Activated B cell treated with CpG ODN at 0.5 μM for 24 hours (primary cell): ENCODE results near the gene DLG2. TPM values are rescaled to one million over a fixed set of nuclear protein-coding genes. Genes with fewer than 3 reads are reported as not detected.

ENCODE experiments used
- ATAC-seq: fragments of 200-7000 bp; cut with Tn5 transposase; one replicate; pipeline ENCODE4 v1.10.0; 2021; ENCODE audit warnings: low read depth, mild to moderate bottlenecking, moderate library complexity
- CTCF ChIA-PET: fragments of 350-600 bp; sonication (Branson Sonifier 250); formaldehyde crosslinking; loops from one replicate; lab custom pipeline; 2021; ENCODE audit warnings: antibody characterized with exemption; lab: Charles Lee
- POLR2A ChIA-PET: fragments of 350-600 bp; sonication (Branson Sonifier 250); formaldehyde crosslinking; loops from one replicate; lab custom pipeline; 2021; ENCODE audit warnings: antibody characterized with exemption; lab: Charles Lee
- DNase-seq: peaks from one replicate; pipeline ENCODE4 v3.0.0; 2022
- H3K27ac Mint-ChIP-seq: one replicate; pipeline ENCODE4 v1.8.0; 2020; ENCODE audit warnings: mixed read lengths
- H3K27me3 Mint-ChIP-seq: one replicate; pipeline ENCODE4 v1.8.0; 2021; ENCODE audit warnings: mixed read lengths
- H3K36me3 Mint-ChIP-seq: one replicate; pipeline ENCODE4 v1.8.0; 2021; ENCODE audit warnings: low read depth, mixed read lengths
- H3K4me1 Mint-ChIP-seq: one replicate; pipeline ENCODE4 v1.8.0; 2021; ENCODE audit warnings: mixed read lengths
- H3K4me3 Mint-ChIP-seq: one replicate; pipeline ENCODE4 v1.8.0; 2020; ENCODE audit warnings: mild to moderate bottlenecking, mixed read lengths
- H3K9me3 Mint-ChIP-seq: one replicate; pipeline ENCODE4 v1.8.0; 2020; ENCODE audit warnings: mixed read lengths
- intact Hi-C: fragments of 100-400 bp; cut with micrococcal nuclease; formaldehyde crosslinking; loops from one replicate; pipeline ENCODE4 v1.15.1; 2024
- total RNA-seq: library from RNA; stranded (reverse); gene quantifications from 2 replicates; pipeline ENCODE4 v1.2.3, GENCODE V29; 2022
- TF ChIP-seq, protein P1 (sequence below): fragments of 200-600 bp; IDR thresholded peaks from one replicate; pipeline ENCODE4 v1.8.0; 2022; ENCODE audit warnings: antibody characterized with exemption, mild to moderate bottlenecking

The DLG2 gene
- total RNA-seq, 1 donor from 2014 or later: 2.7 TPM

DNA sequence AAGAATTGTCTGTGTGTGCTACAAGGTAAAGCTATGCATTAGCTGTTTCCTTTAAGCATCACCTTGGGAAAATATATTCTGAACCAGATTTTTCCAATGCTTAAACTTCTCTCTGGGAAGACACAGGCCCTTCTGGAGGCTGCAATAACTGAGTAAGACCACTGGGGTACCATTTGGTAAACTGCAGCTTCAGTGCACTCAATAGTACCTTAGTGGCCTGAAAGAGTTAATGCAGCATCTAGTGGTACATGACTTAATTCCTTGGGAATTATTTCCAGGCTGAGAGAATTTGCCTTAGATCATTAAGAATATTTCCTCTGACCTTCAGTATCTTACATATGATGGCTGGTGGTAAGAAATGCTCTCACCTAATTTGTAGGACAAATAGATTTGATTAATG lies 727.4 kb downstream of the DLG2 start:
- intact Hi-C loops: no loop called here
- ChIA-PET POLR2A (no interaction called here), CTCF (no interaction called here)
- Mint-ChIP-seq H3K4me3 (no peak overlapping the region), H3K27ac (no peak overlapping the region), H3K4me1 (no peaks in the 10 kb centered on the region), H3K27me3 (no peaks in the 10 kb centered on the region), H3K36me3 (no peaks in the 10 kb centered on the region), H3K9me3 (no peaks in the 10 kb centered on the region)
- TF ChIP-seq, protein P1, sequence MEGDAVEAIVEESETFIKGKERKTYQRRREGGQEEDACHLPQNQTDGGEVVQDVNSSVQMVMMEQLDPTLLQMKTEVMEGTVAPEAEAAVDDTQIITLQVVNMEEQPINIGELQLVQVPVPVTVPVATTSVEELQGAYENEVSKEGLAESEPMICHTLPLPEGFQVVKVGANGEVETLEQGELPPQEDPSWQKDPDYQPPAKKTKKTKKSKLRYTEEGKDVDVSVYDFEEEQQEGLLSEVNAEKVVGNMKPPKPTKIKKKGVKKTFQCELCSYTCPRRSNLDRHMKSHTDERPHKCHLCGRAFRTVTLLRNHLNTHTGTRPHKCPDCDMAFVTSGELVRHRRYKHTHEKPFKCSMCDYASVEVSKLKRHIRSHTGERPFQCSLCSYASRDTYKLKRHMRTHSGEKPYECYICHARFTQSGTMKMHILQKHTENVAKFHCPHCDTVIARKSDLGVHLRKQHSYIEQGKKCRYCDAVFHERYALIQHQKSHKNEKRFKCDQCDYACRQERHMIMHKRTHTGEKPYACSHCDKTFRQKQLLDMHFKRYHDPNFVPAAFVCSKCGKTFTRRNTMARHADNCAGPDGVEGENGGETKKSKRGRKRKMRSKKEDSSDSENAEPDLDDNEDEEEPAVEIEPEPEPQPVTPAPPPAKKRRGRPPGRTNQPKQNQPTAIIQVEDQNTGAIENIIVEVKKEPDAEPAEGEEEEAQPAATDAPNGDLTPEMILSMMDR: no peak
- no peak for DNase-seq
- ATAC-seq: no peak

DNA sequence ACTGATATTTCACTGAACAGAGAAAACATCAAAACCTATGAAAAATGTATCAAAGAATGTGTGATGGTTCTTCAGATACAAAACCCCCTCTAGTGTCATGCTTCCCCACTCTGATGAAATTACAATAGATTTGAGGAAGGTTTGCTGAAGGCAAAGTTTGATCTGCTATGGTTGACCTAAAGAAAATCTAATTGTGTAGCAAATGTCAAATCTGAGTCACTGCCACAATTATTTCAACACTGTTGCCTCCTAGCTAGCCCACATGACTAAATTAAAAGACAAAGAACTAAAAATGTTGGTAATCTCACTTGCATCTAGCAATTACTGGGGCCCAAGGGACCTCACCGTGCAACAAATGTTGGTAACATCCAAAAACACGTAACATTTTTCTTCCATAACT lies 728.0 kb downstream of the DLG2 start:
- TF ChIP-seq, protein P1: no peak
- POLR2A ChIA-PET: no interaction called here
- no peak for DNase-seq
- Mint-ChIP-seq H3K36me3 (no peaks in the 10 kb centered on the region), H3K4me3 (no peak overlapping the region), H3K4me1 (no peaks in the 10 kb centered on the region), H3K27ac (no peak overlapping the region), H3K27me3 (no peaks in the 10 kb centered on the region), H3K9me3 (no peaks in the 10 kb centered on the region)
- no peak for ATAC-seq
- CTCF ChIA-PET: no interaction called here
- intact Hi-C loops: no loop called here

DNA sequence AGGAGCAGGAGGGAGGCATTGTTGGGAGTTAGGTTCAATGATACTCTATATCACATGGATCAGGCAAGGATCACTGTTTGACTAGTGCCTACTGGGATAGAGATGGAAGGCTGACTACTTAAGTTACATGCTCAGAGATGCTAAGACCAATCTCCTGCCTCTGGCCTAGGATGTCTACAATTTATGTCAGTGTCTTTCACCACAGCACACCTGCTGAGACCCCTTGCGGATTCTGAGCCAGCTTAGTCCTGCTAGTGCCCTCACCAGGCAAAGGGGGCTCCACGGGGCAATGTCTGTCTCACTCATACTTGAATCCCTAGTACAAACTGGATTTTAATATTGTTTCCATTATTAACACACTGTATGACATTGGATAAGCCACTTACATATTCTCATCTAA lies 732.5 kb downstream of the DLG2 start:
- DNase-seq (no peak), ATAC-seq (no peak)
- H3K4me3 Mint-ChIP-seq: no peak overlapping the region
- H3K9me3 Mint-ChIP-seq: no peaks in the 10 kb centered on the region
- ChIA-PET CTCF (no interaction called here), POLR2A (no interaction called here)
- no peak overlapping the region for H3K27ac Mint-ChIP-seq
- no peaks in the 10 kb centered on the region for H3K4me1 Mint-ChIP-seq
- intact Hi-C loops: no loop called here
- no peaks in the 10 kb centered on the region for H3K36me3 Mint-ChIP-seq
- TF ChIP-seq, protein P1: no peak
- H3K27me3 Mint-ChIP-seq: no peaks in the 10 kb centered on the region

DNA sequence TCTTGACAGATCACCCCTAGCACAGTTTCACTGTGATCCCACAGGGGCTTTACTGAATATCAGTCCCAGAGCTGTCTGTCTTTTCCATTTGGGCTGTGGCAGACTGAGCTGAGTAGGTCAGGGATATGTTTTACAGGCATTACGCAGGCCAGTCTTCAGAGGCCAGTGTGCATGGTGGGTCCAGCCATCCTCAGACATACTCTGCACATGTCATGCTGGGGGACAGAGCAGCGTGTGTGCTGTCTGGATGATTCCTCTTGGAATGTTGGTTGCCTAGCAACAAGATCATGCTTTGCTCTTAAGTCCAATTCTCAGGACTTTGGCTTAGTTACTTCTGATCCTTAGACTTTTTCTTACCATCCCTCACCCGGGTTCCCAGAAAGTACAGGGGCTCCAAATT lies 736.5 kb downstream of the DLG2 start:
- DNase-seq (no peak), ATAC-seq (no peak)
- POLR2A ChIA-PET: no interaction called here
- Mint-ChIP-seq H3K4me3 (no peak overlapping the region), H3K27me3 (no peaks in the 10 kb centered on the region), H3K36me3 (no peaks in the 10 kb centered on the region), H3K27ac (no peak overlapping the region), H3K9me3 (no peaks in the 10 kb centered on the region), H3K4me1 (no peaks in the 10 kb centered on the region)
- CTCF ChIA-PET: no interaction called here
- TF ChIP-seq, protein P1: no peak
- intact Hi-C loops: no loop called here

DNA sequence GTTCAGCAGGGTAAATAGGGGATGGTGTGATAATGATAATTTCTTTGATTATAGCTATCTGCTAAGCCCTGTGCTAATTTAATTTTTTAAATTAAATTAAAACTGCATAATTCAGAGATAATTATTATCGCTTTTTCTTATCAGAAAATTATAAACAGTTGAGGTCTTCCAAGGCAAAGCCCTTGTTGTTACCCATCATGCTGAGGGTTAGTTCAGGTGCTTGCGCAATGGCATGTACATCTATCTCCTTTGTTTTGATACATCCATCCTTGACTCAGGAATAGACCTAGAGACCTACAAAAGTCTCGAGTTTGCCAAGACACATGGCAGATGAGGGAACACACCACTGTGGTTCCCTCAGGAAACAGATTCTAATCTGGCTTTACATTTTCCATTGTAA lies 737.6 kb downstream of the DLG2 start:
- no peaks in the 10 kb centered on the region for H3K9me3 Mint-ChIP-seq
- TF ChIP-seq, protein P1: no peak
- H3K27me3 Mint-ChIP-seq: no peaks in the 10 kb centered on the region
- no peak overlapping the region for H3K4me3 Mint-ChIP-seq
- no peaks in the 10 kb centered on the region for H3K4me1 Mint-ChIP-seq
- DNase-seq: no peak
- CTCF ChIA-PET: no interaction called here
- no peak overlapping the region for H3K27ac Mint-ChIP-seq
- no peak for ATAC-seq
- no peaks in the 10 kb centered on the region for H3K36me3 Mint-ChIP-seq
- intact Hi-C loops: no loop called here
- POLR2A ChIA-PET: no interaction called here
